Neuronal stem cell (in vitro differentiated cells): ENCODE data around the gene SOCS1.
A peak's percentile ranks its signal among the peaks of the same experiment; 100 is the strongest.

Source experiments
- DNase-seq: peaks from one replicate; pipeline ENCODE4 v3.0.0-alpha.2; 2013; ENCODE audit warnings: low spot score
- H2AFZ ChIP-seq: one replicate; pipeline ENCODE4 v1.6.1; 2013; ENCODE audit warnings: mild to moderate bottlenecking, low read length, inconsistent platforms
- H2AK5ac ChIP-seq: 2 replicates; pipeline ENCODE4 v1.6.1; 2013; ENCODE audit warnings: low read depth, mild to moderate bottlenecking, inconsistent platforms, low read length, moderate library complexity, mixed read lengths
- H2BK120ac ChIP-seq: 2 replicates; pipeline ENCODE4 v1.6.1; 2013; ENCODE audit warnings: low read depth, mild to moderate bottlenecking, inconsistent platforms, low read length, moderate library complexity, mixed read lengths
- H2BK12ac ChIP-seq: one replicate; pipeline ENCODE4 v1.6.1; 2013; ENCODE audit warnings: low read length, inconsistent platforms
- H2BK15ac ChIP-seq: 2 replicates; pipeline ENCODE4 v1.6.1; 2013; ENCODE audit warnings: mild to moderate bottlenecking, low read length, inconsistent platforms, mixed read lengths
- H2BK5ac ChIP-seq: one replicate; pipeline ENCODE4 v1.6.1; 2013; ENCODE audit warnings: inconsistent platforms, mild to moderate bottlenecking, low read length, moderate library complexity
- H3K14ac ChIP-seq: one replicate; pipeline ENCODE4 v1.6.1; 2013; ENCODE audit warnings: low read length, inconsistent platforms
- H3K18ac ChIP-seq: 2 replicates; pipeline ENCODE4 v1.6.1; 2013; ENCODE audit warnings: low read length, inconsistent platforms
- H3K23ac ChIP-seq: 2 replicates; pipeline ENCODE4 v1.6.1; 2013; ENCODE audit warnings: low read depth, mild to moderate bottlenecking, mixed read lengths, low read length, inconsistent platforms; ENCODE audit not compliant: poor library complexity
- H3K27ac ChIP-seq: replicated peaks from 3 replicates; pipeline ENCODE4 v1.5.1; 2013; ENCODE audit warnings: low read length, inconsistent platforms
- H3K27me3 ChIP-seq, 3 experiments: 2 replicates each; pipeline ENCODE4 v1.6.1; 2013; ENCODE audit warnings: low read length in 3 of 3, mild to moderate bottlenecking in 2 of 3, inconsistent platforms in 1 of 3, low read depth in 1 of 3, mixed read lengths in 1 of 3, moderate library complexity in 1 of 3; ENCODE audit not compliant: control insufficient read depth in 3 of 3, insufficient read depth in 3 of 3
- H3K36me3 ChIP-seq, 2 donors: replicated peaks in 1 of 2; 2 replicates each; pipeline ENCODE4 v1.6.1; 2013; ENCODE audit warnings: low read length in 2 of 2; ENCODE audit not compliant: control insufficient read depth in 2 of 2, insufficient read depth in 2 of 2
- H3K4ac ChIP-seq: 2 replicates; pipeline ENCODE4 v1.6.1; 2013; ENCODE audit warnings: inconsistent platforms, mild to moderate bottlenecking, low read length, moderate library complexity
- H3K4me1 ChIP-seq, 2 donors: 1 replicate in 1 of 2; 2 replicates in 1 of 2; pipeline ENCODE4 v1.6.1; 2013; ENCODE audit warnings: low read length in 2 of 2, low read depth in 1 of 2; ENCODE audit not compliant: control insufficient read depth in 2 of 2, insufficient read depth in 1 of 2
- H3K4me2 ChIP-seq: one replicate; pipeline ENCODE4 v1.6.1; 2013; ENCODE audit warnings: mild to moderate bottlenecking, low read length, inconsistent platforms; ENCODE audit not compliant: insufficient read depth, poor library complexity, severe bottlenecking
- H3K4me3 ChIP-seq, 2 donors: 2 replicates each; pipeline ENCODE4 v1.5.1; 2013; ENCODE audit warnings: low read length in 2 of 2, mild to moderate bottlenecking in 2 of 2, inconsistent platforms in 1 of 2, moderate library complexity in 1 of 2
- H3K79me1 ChIP-seq: one replicate; pipeline ENCODE4 v1.6.1; 2013; ENCODE audit warnings: low read depth, mild to moderate bottlenecking, inconsistent platforms, low read length, moderate library complexity
- H3K9ac ChIP-seq: one replicate; pipeline ENCODE4 v1.6.1; 2013; ENCODE audit warnings: mild to moderate bottlenecking, low read depth, low read length, inconsistent platforms; ENCODE audit not compliant: poor library complexity
- H3K9me3 ChIP-seq, 2 donors: replicated peaks in 1 of 2; 2 replicates each; pipeline versions ENCODE3 to v1.6.1; 2013; ENCODE audit warnings: low read length in 2 of 2, mild to moderate bottlenecking in 2 of 2, inconsistent platforms in 1 of 2, low read depth in 1 of 2, mixed read lengths in 1 of 2, moderate library complexity in 1 of 2; ENCODE audit not compliant: control insufficient read depth in 2 of 2, insufficient read depth in 1 of 2
- H4K8ac ChIP-seq: one replicate; pipeline ENCODE4 v1.6.1; 2013; ENCODE audit warnings: low read depth, mild to moderate bottlenecking, inconsistent platforms, low read length, moderate library complexity
- H4K91ac ChIP-seq: one replicate; pipeline ENCODE4 v1.6.1; 2013; ENCODE audit warnings: low read length, low read depth, mild to moderate bottlenecking, inconsistent platforms; ENCODE audit not compliant: poor library complexity
- WGBS, 2 donors: extraction: QIAGEN DNeasy Blood & Tissue Kit; methylation state at CpG; one replicate each; pipeline ENCODE4 v1.1.7; 2013; ENCODE audit warnings: missing lambda C conversion rate in 2 of 2, mixed read lengths in 1 of 2; ENCODE audit not compliant: insufficient read length in 2 of 2, insufficient replicate concordance in 1 of 2; ENCODE audit errors: extremely low coverage in 2 of 2; 5-methylcytosine and 5-hydroxymethylcytosine counted together

Gene SOCS1

GRCh38 chr16:11208916-11209665 lies 46.9 kb downstream of the SOCS1 start:
- H3K4ac ChIP-seq: no peak overlapping the region
- no peak overlapping the region for H2AFZ ChIP-seq
- no peak for DNase-seq
- no peak overlapping the region for H2BK12ac ChIP-seq
- no peak overlapping the region for H2BK5ac ChIP-seq
- H3K4me2 ChIP-seq: no peak overlapping the region
- H3K4me3 ChIP-seq: no peak overlapping the region
- no peaks in the 10 kb centered on the region for H3K79me1 ChIP-seq
- H3K14ac ChIP-seq: no peak overlapping the region
- H3K27me3 ChIP-seq: no peaks in the 10 kb centered on the region
- H3K4me1 ChIP-seq: peaks cover 0 to 14% of the 10 kb centered on the region in 2 donors
- peaks cover 3 to 5% of the 10 kb centered on the region in 2 donors for H3K9me3 ChIP-seq
- H4K8ac ChIP-seq: no peak overlapping the region
- no peak overlapping the region for H2BK15ac ChIP-seq
- no CpG with 5 or more reads among the region's 9 CpGs for whole genome bisulfite sequencing, 2 donors
- H3K9ac ChIP-seq: no peak overlapping the region
- no peaks in the 10 kb centered on the region for H3K36me3 ChIP-seq
- no peak overlapping the region for H3K18ac ChIP-seq
- no peak overlapping the region for H2AK5ac ChIP-seq
- H3K27ac ChIP-seq: no peak overlapping the region
- no peak overlapping the region for H4K91ac ChIP-seq
- no peak overlapping the region for H2BK120ac ChIP-seq
- no peak overlapping the region for H3K23ac ChIP-seq

GRCh38 chr16:11207646-11208045 lies 48.4 kb downstream of the SOCS1 start:
- no peak for DNase-seq
- H3K79me1 ChIP-seq: no peaks in the 10 kb centered on the region
- H3K9ac ChIP-seq: no peak overlapping the region
- no peak overlapping the region for H3K23ac ChIP-seq
- no peak overlapping the region for H3K4me3 ChIP-seq
- no peak overlapping the region for H3K14ac ChIP-seq
- H2BK5ac ChIP-seq: no peak overlapping the region
- peaks cover 1 to 16% of the 10 kb centered on the region in 2 donors for H3K4me1 ChIP-seq
- H3K4ac ChIP-seq: no peak overlapping the region
- no peaks in the 10 kb centered on the region for H3K36me3 ChIP-seq
- no peak overlapping the region for H4K8ac ChIP-seq
- WGBS, 2 donors: no CpG with 5 or more reads among the region's 3 CpGs
- no peak overlapping the region for H3K18ac ChIP-seq
- peaks cover 3 to 5% of the 10 kb centered on the region in 2 donors for H3K9me3 ChIP-seq
- no peak overlapping the region for H2BK15ac ChIP-seq
- H3K27me3 ChIP-seq: no peaks in the 10 kb centered on the region
- H4K91ac ChIP-seq: no peak overlapping the region
- no peak overlapping the region for H2AFZ ChIP-seq
- H3K27ac ChIP-seq: no peak overlapping the region
- no peak overlapping the region for H2AK5ac ChIP-seq
- H2BK12ac ChIP-seq: no peak overlapping the region
- H2BK120ac ChIP-seq: no peak overlapping the region
- no peak overlapping the region for H3K4me2 ChIP-seq

- H3K79me1 ChIP-seq: no peaks in the 10 kb centered on the region
- DNase-seq: no peak
These were observed 50.0 kb downstream of the SOCS1 start for GRCh38 chr16:11205754-11206581.

GRCh38 chr16:11205065-11205699 lies 50.8 kb downstream of the SOCS1 start:
- Histone ChIP-seq H3K4me1 (peaks cover 16 to 25% of the 10 kb centered on the region in 2 donors), H3K4me2 (no peak overlapping the region), H3K14ac (no peak overlapping the region), H3K79me1 (no peaks in the 10 kb centered on the region), H2BK15ac (no peak overlapping the region), H3K9ac (no peak overlapping the region), H3K4me3 (no peak overlapping the region), H4K91ac (no peak overlapping the region), H3K23ac (no peak overlapping the region), H3K18ac (no peak overlapping the region), H4K8ac (no peak overlapping the region), H2BK5ac (no peak overlapping the region), H2AK5ac (peak overlapping the region; percentile 90), H2AFZ (no peak overlapping the region), H2BK120ac (no peak overlapping the region), H3K4ac (no peak overlapping the region), H2BK12ac (no peak overlapping the region), H3K9me3 (peaks cover 3 to 5% of the 10 kb centered on the region in 2 donors), H3K27me3 (no peaks in the 10 kb centered on the region), H3K27ac (no peak overlapping the region), H3K36me3 (no peaks in the 10 kb centered on the region)
- no peak for DNase-seq
- no CpG with 5 or more reads among the region's 19 CpGs for WGBS, 2 donors

More at GRCh38 chr16:11205754-11206581, 50.0 kb downstream of the SOCS1 start:
- peaks cover 10 to 25% of the 10 kb centered on the region in 2 donors for H3K4me1 ChIP-seq
- no peak overlapping the region for H3K14ac ChIP-seq
- H3K27ac ChIP-seq: no peak overlapping the region
- H2BK120ac ChIP-seq: no peak overlapping the region
- H3K9ac ChIP-seq: no peak overlapping the region
- H3K36me3 ChIP-seq: no peaks in the 10 kb centered on the region
- no peak overlapping the region for H3K4me2 ChIP-seq
- H3K4ac ChIP-seq: no peak overlapping the region
- WGBS, 2 donors: no CpG with 5 or more reads among the region's 13 CpGs
- peak overlapping the region; percentile 6 for H3K23ac ChIP-seq
- no peak overlapping the region for H3K4me3 ChIP-seq
- H2AK5ac ChIP-seq: peak overlapping the region; percentile 86
- H3K18ac ChIP-seq: peak overlapping the region; percentile 63
- peaks cover 3 to 5% of the 10 kb centered on the region in 2 donors for H3K9me3 ChIP-seq
- H2BK15ac ChIP-seq: peak overlapping the region; percentile 82
- no peak overlapping the region for H4K91ac ChIP-seq
- no peak overlapping the region for H4K8ac ChIP-seq
- H2BK12ac ChIP-seq: peak overlapping the region; percentile 14
- H2AFZ ChIP-seq: peak overlapping the region; percentile 72
- no peaks in the 10 kb centered on the region for H3K27me3 ChIP-seq
- H2BK5ac ChIP-seq: no peak overlapping the region
